GM21515 (cell line): Measurements from ENCODE around the gene DLX1.
A peak's percentile ranks its signal among the peaks of the same experiment; 100 is the strongest.

Experiments
- ATAC-seq: cut with Tn5 transposase; IDR thresholded peaks from one replicate; pipeline ENCODE4 v1.9.1; 2021; ENCODE audit not compliant: unreplicated experiment

The DLX1 gene

GRCh38 chr2:172086241-172087206 is 1.2 kb downstream of the DLX1 start:
- no peak for ATAC-seq

GRCh38 chr2:172087207-172087779 is 2.0 kb downstream of the DLX1 start:
- ATAC-seq: no peak

- ATAC-seq: no peak
Measured at GRCh38 chr2:172087780-172088244, 2.5 kb downstream of the DLX1 start.

DNA sequence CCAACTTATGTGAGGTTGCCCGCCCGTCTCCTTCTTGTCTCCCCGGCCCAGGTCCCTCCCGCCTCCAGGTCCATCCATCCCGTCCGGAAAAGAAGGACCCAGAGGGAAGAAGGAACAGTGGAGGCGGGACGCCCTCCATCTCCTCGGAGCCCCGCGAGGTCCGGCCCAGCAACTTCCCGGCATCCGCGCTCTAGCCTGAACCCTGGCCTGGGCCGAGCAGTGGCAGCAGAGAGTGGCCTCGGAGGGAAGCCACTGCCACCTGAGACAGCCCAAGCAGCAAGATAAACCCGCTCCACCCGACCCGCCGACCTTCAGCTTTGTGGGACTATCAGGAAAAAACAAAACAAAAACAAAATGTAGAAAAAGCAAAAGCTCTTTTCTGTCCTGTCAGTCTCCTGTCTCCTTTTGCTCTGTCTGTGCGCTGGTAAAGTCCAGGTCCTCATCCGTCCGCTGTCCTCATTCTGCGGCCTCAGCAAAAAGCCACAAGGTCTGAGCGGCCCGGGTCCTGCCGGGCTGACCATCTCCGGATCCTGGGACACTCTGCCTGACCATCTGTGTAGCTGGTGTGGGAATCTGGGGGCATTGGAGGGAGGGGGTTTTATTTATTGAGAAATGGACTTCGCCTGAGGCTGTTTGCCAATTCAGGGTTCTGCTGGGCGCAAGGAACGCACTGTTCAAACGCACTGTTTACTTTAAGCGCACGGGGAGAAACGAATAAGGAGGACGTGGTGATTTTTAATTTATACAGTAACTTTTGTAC is 3.1 kb downstream of the DLX1 start:
- no peak for ATAC-seq

DNA sequence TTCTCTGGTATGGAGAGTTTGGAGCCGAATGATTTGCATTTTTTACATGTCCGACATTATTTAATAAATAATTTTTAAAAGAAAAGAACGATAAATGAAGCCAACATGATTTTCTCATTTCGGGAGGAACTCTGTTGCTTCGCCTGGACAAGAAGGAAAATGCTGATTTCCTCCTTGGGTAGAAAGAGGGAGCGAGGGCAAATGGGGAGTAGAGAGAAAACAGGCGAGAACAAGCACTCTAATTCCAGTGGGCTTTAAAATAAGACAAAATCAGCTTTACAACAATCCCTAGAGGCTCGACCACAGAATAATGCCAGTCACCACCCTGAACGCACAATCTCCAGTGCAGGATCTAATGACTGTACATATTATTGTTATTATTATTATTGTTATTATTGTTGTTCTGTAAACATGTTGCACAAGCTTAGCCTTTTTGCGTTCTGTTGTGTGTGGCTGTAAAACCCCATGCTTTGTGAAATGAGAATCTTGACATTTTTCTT is 3.7 kb downstream of the DLX1 start:
- ATAC-seq: no peak

DNA sequence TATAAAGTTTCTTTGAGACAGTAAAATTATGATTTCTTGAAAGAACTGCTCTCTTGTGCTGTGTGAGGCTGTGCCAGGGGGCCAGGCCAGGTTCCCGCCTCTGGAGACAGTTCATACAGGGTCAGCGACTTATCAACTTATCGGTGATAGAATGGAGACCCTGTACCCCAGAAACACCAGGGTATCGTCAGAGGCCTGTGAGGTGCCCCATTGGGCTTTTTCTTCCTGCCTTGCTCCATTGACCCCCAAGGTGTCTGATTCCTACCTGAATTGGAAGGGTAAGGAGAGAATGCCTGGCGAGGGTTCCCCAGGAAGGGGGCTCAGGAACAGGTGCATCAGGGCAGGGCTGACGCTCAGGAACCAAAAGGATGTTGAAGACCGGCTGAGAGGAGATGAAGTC is 4.3 kb downstream of the DLX1 start:
- ATAC-seq: no peak

- ATAC-seq: no peak
Measured at GRCh38 chr2:172090044-172090961, 5.0 kb downstream of the DLX1 start.

DNA sequence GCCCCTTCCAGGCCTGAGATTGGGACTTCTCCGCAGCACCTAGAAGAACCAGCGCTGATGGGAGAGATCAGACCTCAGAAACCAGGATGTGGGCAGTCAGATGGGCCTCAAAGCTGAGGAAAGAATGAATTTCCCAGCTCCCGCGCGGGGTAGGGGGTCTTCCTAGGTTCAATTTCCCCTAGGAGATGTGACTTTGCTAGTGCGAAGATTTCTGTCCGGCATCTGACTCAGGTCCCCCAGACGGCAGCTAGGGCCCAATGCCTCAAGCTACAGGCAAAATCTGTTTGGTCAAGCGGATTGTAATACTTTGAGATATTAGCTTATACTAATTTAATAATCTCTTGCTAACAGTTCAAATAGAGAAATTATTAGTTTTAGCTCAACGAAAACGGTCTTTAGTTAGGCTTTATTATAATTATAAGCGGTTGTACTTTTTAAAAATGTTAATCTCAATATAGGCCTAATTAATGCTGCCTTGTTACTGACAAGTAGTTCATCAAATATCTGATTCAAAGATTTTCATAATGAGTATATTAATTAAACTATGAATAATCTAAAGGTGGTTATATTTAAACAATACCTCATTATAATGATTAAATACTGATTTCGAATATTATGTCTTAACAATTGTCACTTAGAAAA is 5.8 kb downstream of the DLX1 start:
- ATAC-seq: no peak

DNA sequence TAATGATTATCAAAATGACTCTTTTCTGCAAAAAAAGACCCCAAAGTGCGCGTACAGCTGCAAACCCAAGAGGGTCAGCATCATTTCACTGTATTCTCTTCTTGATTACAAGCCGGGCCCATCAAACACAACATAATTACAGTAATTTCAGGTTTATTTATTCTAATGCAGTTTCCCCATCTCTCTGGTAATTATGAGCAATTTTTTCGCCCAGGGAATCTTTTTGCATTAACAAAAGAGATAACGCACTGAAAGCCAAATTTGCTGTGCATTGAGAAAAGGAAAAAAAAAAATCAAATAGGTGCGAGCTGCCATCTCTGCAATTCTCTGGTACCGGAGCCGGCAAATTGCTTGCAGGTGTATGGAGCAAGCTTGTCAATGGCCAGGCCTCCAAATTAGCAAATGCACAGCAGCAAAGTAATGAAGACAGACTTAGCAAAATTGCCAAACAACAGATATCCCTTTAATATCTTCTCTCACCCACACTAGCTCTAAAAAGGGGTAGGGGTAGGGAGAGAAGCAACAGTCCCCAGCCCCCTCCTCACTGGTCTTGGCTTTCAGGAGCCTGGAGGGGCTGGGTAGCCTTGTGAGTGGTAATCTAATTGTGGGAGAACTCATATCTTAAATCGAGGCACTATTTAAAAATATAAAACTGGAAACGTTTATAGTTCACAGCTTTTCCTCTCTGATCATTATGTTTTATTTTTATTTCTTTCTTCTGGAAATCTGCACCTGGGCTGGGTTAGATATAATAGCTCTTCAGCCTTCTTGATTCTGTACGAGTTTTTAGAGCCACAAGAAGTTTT is 6.7 kb downstream of the DLX1 start:
- ATAC-seq: no peak

GRCh38 chr2:172092716-172093415 is 7.6 kb downstream of the DLX1 start:
- no peak for ATAC-seq

DNA sequence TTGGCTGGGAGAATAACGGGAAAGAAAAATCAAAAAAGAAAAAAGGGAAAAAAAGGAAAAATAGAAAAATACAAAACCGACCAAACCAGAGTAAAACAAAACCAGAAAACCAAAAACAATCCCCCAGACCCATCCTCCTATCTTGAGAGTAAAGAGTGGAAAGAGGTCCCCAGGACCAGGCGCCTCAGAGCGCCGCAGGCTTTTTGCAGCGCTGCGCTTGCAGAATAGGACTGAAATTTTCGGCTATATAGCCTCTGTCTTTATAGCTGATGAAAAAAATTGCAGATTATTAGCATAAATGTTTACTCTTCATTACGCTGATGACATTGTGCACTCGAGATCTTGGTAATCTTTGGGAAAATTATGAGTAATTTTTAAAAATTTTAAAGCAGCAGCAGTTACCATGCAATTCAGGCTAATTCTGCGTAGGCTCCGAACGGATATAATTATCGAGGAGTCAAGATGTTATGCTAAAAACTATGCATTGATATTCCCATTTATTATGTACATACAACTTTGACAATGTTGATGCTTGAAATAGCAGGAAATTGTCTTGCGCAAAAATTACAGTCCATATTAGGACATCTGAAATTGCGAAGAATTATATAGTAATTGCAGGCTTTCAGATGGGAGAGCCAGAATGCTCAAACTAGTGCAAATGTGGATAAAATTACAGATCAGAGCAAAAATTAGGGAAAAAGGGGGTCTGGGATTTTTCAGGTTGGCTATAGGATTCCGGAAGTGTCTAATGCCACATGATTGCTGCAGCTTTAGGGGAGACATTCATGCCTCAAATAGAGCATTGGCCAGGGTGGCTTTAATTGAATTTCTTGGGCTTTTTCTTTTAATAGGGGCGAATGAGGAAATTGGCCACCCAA is 8.3 kb downstream of the DLX1 start:
- no peak for ATAC-seq

GRCh38 chr2:172094294-172095145 is 9.2 kb downstream of the DLX1 start:
- peak; percentile 15 for ATAC-seq

DNA sequence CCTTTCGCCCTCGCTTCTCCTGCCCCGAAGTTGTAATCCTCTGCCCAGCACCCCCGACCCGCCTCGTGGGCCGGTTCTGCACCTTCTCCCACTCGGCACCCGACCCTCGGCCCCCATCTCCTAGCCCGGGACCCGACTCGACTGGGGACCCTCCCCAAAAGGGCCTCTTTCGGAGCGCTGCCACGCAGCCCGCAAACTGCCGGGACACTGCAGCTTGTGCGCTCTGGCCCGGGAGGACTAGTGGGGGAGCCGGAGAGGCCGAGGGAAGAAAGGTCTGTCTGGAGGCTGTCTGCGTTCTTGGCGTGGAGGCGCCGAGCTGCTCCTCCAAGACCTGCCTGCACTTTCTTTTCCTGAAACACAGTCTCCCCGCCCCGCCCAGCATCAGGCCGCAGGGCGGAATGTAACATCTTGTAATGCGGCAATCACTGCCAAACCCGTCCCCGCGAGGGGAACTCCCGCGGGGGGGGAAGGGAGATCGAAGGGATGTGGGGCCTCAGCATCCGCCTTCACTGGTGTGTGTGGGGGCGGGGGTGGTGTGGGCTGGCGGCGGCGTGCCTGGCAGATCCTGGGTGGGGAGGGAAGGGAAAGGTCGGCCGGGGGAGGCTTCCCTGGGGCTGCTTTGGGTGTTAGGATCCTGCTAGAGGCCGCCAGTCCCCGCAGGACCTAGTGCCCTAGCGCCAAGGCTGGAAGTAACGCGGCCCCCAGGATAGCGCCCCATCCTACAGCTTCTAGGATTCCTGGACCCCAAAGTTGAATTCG is 10.0 kb downstream of the DLX1 start:
- ATAC-seq: peak; percentile 45

- ATAC-seq: no peak
Measured at GRCh38 chr2:172095905-172096625, 10.8 kb downstream of the DLX1 start.
